ENCODE measurements around the gene PDCD2L. TPM values are rescaled to one million over a fixed set of nuclear protein-coding genes. Genes with fewer than 3 reads are reported as not detected.
A peak's percentile ranks its signal among the peaks of the same experiment; 100 is the strongest.

Gene PDCD2L
- total and polyA plus RNA-seq, 2 of the 8 experiments (the other 6 are each of a cell fraction or from before 2014, with no cell fraction given): 51.5 to 78.1 TPM

- no peaks in the 10 kb centered on the region for H3K27me3 ChIP-seq (replicated peaks in 1 of 4; ENCODE audit: control insufficient read depth in 3 of 4, extremely low read depth in 1 of 4, insufficient read depth in 3 of 4, low read length in 3 of 4)
- H3K56ac ChIP-seq (replicated peaks; ENCODE audit: insufficient read length, low read depth, low read length): no peak overlapping the region
- no peaks in the 10 kb centered on the region for H3K79me1 ChIP-seq (ENCODE audit: low read depth, low read length)
- no peak overlapping the region for H3K4ac ChIP-seq (replicated peaks; ENCODE audit: insufficient read length, low read depth, low read length)
- DNase-seq (ENCODE audit: low read depth in 1 of 2, low spot score in 2 of 2) (no peak), FAIRE-seq (no peak)
- H3K14ac ChIP-seq (ENCODE audit: insufficient read length): no peak overlapping the region
- H4K91ac ChIP-seq (replicated peaks; ENCODE audit: insufficient read length, low read length): peak overlapping the region; percentile 26
- H2BK120ac ChIP-seq (replicated peaks; ENCODE audit: low read depth, low read length): no peak overlapping the region
- H4K20me1 ChIP-seq (replicated peaks in 1 of 2; ENCODE audit: control insufficient read depth in 1 of 2, insufficient read depth in 2 of 2, low read length in 2 of 2): no peaks in the 10 kb centered on the region
- H3K23me2 ChIP-seq (ENCODE audit: low read depth, low read length): no peaks in the 10 kb centered on the region; the same call in 1 of the 2 replicates
- peak overlapping the region; percentile 34 to 74 for H3K4me2 ChIP-seq (ENCODE audit: insufficient read depth in 1 of 2, low read depth in 2 of 2, low read length in 2 of 2)
- H3K79me2 ChIP-seq (ENCODE audit: control insufficient read depth in 1 of 2, insufficient read depth in 2 of 2, low read length in 2 of 2): no peaks in the 10 kb centered on the region
- peak overlapping the region; percentile 31 to 56 (median 40); a peak in 7 of 8 replicates for H3K4me3 ChIP-seq (ENCODE audit: extremely low read depth in 1 of 4, insufficient read depth in 2 of 4, low read depth in 3 of 4, low read length in 4 of 4)
- WGBS, 2 experiments (ENCODE audit: extremely low coverage in 1 of 2, insufficient coverage in 1 of 2, insufficient read length in 1 of 2, insufficient replicate concordance in 2 of 2, low coverage in 1 of 2, low lambda C conversion rate in 2 of 2, missing lambda C conversion rate in 1 of 2): 94% methylated on average over 7 of the region's 7 CpGs; no CpG with 5 or more reads in 1 of the 2 experiments
- ChIA-PET POLR2A (ENCODE audit: partially characterized antibody) (interaction anchor here (0.5 to 1.5 kb wide), 5 partner anchors 9 to 437 kb away, joined by 3 to 5 read pairs (median 3); no protein-coding TSS in a partner anchor), CTCF (ENCODE audit: partially characterized antibody) (interaction anchor here (0.6 to 1.4 kb wide), 9 partner anchors 9 to 189 kb away, joined by 3 to 6 read pairs (median 4); no protein-coding TSS in a partner anchor)
- 0 out of 2 replicates have a peak overlapping the region, but pooled peaks have one; percentile 88 for H2BK20ac ChIP-seq (ENCODE audit: low read length)
- H4K5ac ChIP-seq (ENCODE audit: insufficient read length, low read depth, low read length): no peak overlapping the region
- H3K9ac ChIP-seq (replicated peaks in 1 of 4; ENCODE audit: extremely low read depth in 1 of 4, low read depth in 3 of 4, low read length in 3 of 4): no peak overlapping the region
- H2AFZ ChIP-seq (ENCODE audit: low read length): no peak overlapping the region
- no peak overlapping the region for H3K23ac ChIP-seq (ENCODE audit: insufficient read length)
- no peaks in the 10 kb centered on the region for H3K9me3 ChIP-seq (ENCODE audit: insufficient read depth in 2 of 2, low read depth in 1 of 2, low read length in 1 of 2)
- no peak overlapping the region for H4K8ac ChIP-seq (ENCODE audit: extremely low read depth, insufficient read depth, low read length)
- no peak overlapping the region for H2BK5ac ChIP-seq (ENCODE audit: low read depth, low read length)
- peak overlapping the region; percentile 30; the same call in 1 of the 2 replicates for H2BK12ac ChIP-seq (ENCODE audit: low read depth, low read length)
- H2AK5ac ChIP-seq (ENCODE audit: low read depth, low read length): no peak overlapping the region; the same call in 1 of the 2 replicates
- H3K27ac ChIP-seq (ENCODE audit: low read depth, low read length): no peak overlapping the region
- no peaks in the 10 kb centered on the region for H3K36me3 ChIP-seq (ENCODE audit: control insufficient read depth in 2 of 4, insufficient read depth in 4 of 4, low read length in 3 of 4)
- H3K18ac ChIP-seq (ENCODE audit: extremely low read depth, low read length): 0 out of 2 replicates have a peak overlapping the region, but pooled peaks have one; percentile 11
- peak overlapping the region; percentile 7 for H2BK15ac ChIP-seq (ENCODE audit: low read length)
- H3K4me1 ChIP-seq (replicated peaks in 1 of 4; ENCODE audit: control insufficient read depth in 3 of 4, insufficient read depth in 4 of 4, low read length in 3 of 4): peaks cover 3 to 14% (median 5%) of the 10 kb centered on the region in 4 experiments; a peak in 6 of 7 replicates
- TF ChIP-seq SRF (IDR thresholded peaks at IDR 0.05; ENCODE audit: low read depth, low read length): no peak
- TF ChIP-seq ASH2L (IDR thresholded peaks at IDR 0.05; ENCODE audit: low read length): no peak
- TF ChIP-seq SIN3A (conservative IDR thresholded peaks at IDR 0.05 in 1 of 2, IDR thresholded peaks at IDR 0.05 in 1 of 2; ENCODE audit: low read depth in 1 of 2, low read length in 2 of 2): no peak
- TF ChIP-seq, protein P1, sequence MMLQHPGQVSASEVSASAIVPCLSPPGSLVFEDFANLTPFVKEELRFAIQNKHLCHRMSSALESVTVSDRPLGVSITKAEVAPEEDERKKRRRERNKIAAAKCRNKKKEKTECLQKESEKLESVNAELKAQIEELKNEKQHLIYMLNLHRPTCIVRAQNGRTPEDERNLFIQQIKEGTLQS (IDR thresholded peaks at IDR 0.05; ENCODE audit: insufficient read depth, low read depth, low read length): no peak
- TF ChIP-seq TAF1 (IDR thresholded peaks at IDR 0.05; ENCODE audit: low read depth, low read length): no peak
- TF ChIP-seq, protein P2, sequence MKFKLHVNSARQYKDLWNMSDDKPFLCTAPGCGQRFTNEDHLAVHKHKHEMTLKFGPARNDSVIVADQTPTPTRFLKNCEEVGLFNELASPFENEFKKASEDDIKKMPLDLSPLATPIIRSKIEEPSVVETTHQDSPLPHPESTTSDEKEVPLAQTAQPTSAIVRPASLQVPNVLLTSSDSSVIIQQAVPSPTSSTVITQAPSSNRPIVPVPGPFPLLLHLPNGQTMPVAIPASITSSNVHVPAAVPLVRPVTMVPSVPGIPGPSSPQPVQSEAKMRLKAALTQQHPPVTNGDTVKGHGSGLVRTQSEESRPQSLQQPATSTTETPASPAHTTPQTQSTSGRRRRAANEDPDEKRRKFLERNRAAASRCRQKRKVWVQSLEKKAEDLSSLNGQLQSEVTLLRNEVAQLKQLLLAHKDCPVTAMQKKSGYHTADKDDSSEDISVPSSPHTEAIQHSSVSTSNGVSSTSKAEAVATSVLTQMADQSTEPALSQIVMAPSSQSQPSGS (IDR thresholded peaks at IDR 0.05; ENCODE audit: low read length): no peak
- TF ChIP-seq POU5F1 (IDR thresholded peaks at IDR 0.05; ENCODE audit: low read depth, low read length): no peak
- TF ChIP-seq CEBPB (IDR thresholded peaks at IDR 0.05; ENCODE audit: low read depth, low read length): no peak
- TF ChIP-seq E2F6 (IDR thresholded peaks at IDR 0.05): no peak
- TF ChIP-seq TAF7 (optimal IDR thresholded peaks at IDR 0.05; ENCODE audit: borderline replicate concordance, low read depth, low read length): no peak
Measured at GRCh38 chr19:34359954-34360315, 44.3 kb upstream of the PDCD2L start.
